T47D (cell line): ENCODE data around the gene WDR90.

Experiments used
- DNase-seq, 2 experiments: peaks; one replicate each; pipeline versions ENCODE4 v3.0.0 to v3.0.0-alpha.2; 2011 to 2012; ENCODE audit warnings: low read depth in 1 of 2, low spot score in 1 of 2
- JUND ChIP-seq: IDR thresholded peaks from 2 replicates; pipeline ENCODE4 v1.6.1; 2012; ENCODE audit warnings: low read depth
- in situ Hi-C: cut with HindIII; loops from 2 replicates; pipeline ENCODE4 v1.10.0; 2016; ENCODE audit warnings: low sequenced_read_pairs, low pct_unique_long_range_greater_than_20kb

The WDR90 gene

DNA sequence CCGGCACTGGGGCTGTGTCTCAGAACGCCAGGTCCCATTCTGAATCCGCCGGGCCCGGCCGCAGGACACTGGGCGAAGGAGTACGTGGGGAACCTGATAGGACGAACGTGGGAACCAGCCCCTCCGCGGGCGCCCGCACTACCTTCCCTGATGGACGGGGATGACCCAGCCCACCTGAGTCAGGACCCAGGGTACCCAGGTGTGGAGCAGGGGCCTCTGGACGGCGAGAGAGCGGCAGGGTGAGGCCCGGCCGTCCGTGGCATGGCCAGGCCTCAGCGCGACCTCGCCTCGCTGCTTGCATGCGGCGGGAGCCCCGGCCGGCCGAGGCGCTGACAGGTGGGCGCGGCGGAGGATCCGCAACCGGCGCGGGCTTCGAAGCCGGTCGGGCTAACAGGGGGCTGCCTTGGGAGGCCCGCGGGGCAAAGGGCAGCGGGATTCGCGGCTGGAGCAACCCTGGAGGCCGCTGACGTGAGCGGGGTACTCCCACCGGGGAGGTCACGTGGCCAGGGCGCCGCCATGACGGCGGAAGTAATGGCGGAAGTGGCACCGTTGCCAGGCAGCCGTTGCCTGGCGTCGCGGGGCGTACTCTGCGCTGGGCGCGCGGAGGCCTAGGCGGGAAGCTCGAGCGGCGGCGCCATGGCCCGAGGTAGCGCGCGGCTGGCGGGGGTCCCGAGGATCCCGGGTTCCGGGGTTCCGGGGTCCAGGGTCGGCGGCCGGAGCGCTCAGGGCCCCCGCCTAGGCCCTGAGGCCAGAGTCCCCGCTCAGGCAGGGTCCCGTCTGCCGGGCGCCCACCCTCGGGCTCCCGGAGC, at the start of gene WDR90:
TSS of gene WDR90 (plus strand) at position 585 of the 809 bp plus-strand sequence. CDS start at position 637, 52 bp downstream.
- no peak for TF ChIP-seq JUND
- peak; percentile 91 to 98 for DNase-seq
- in situ Hi-C loops = no loop called here

DNA sequence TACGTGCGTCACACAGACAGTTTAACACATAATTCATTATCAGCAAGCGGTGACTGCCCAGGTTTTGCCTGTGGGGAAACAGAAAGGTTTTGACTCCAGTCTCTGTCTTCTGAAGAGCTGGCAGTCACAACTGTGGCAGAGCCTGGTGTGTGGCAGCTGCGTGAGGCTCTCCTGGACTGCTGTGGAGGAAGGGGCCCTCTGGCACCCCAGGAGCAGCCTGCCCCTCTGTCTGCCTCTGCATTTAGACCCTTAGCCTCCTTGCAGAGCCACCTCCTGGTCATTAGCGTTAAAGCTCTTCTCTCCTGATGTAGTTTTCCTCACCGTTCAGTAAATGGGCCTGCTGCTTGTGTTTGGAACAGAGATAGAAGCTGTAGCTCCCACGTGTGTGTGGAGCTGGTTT, 48.4 kb upstream of the WDR90 start:
- no peak for DNase-seq
- in situ Hi-C loops = no loop called here
- TF ChIP-seq JUND = no peak

DNA sequence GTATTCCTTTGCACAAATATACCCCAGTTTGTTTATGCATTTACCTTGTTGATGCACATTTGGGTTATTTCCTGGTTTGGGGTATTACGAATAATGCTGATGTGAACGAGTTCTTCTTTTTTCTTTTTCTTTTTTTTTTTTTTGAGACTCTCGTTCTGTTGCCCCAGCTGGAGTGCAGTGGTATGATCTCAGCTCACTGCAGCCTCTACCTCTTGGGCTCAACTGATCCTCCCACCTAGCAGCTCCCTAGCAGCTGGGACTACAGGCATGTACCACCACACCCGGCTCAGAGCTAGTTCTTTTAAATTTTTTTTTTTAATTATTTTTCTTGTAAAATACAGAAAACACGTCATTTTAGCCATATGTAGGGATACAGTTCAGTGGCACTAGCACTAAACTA, 45.2 kb upstream of the WDR90 start:
- in situ Hi-C loops = no loop called here

DNA sequence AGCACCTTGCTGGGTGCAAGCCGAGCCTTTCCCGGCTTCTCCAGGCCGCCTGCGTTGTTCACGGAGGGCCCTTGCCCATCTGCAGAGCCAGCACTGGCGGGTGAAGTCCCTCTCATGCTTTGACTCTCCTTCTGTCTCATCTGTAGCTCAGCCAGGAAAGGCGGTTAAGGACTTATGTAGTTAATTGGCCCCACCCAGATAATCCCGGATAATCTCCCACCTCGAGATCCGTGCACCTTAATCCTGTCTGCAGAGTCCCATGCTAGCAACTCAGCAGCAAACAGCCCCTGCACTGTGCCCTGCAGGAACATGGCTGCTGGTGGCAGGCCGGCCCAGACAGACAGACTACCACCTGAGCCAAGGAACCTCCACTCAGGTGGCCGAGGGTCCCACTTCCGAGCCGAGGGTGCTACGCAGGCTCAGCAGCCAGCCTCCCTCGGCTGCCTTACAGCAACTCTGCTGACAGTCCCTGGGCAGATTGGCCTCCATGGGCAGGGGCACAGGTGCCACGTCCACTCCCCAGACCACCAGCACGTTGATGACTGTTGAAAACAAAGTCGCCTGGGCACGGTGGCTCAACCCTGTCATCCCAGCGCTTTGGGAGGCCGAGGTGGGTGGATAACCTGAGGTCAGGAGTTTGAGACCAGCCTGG, 42.4 kb upstream of the WDR90 start:
- TF ChIP-seq JUND = no peak
- in situ Hi-C loops = no loop called here

More for the DNA sequence above, 45.2 kb upstream of the WDR90 start:
- no peak for TF ChIP-seq JUND
- no peak for DNase-seq

GRCh38 chr16:608019-608418, 41.1 kb upstream of the WDR90 start:
- DNase-seq = no peak
- no peak for TF ChIP-seq JUND
- in situ Hi-C loops = no loop called here

More for the DNA sequence above, 42.4 kb upstream of the WDR90 start:
- DNase-seq = no peak

GRCh38 chr16:609316-609715, 39.8 kb upstream of the WDR90 start:
- no peak for TF ChIP-seq JUND
- DNase-seq = no peak
- in situ Hi-C loops = no loop called here

DNA sequence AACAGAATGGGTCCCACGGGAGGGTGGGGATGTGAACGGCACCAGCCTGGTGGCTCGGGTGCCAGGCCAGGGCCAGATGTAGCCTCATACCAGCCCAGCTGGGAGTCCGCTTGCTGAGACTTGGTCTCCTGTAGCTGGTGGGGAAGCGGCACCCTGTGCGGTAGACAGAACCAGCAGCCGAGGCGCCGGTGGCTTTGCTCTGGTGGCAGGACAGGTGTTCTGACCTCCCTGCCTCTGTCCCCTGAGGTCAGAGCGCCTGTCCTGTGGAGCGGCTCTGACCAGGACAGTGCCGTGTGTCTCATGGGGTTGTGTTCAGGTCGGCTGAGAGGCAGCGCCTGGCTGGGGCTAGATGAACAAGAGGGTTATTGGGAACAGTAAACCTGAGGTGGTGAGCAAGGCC, 39.2 kb upstream of the WDR90 start:
- DNase-seq = no peak
- no peak for TF ChIP-seq JUND
- in situ Hi-C loops = no loop called here

- DNase-seq = no peak
- in situ Hi-C loops = no loop called here
Observed at GRCh38 chr16:610513-611381, 38.4 kb upstream of the WDR90 start.

GRCh38 chr16:615122-615521, 34.0 kb upstream of the WDR90 start:
- TF ChIP-seq JUND = no peak
- DNase-seq = no peak
- in situ Hi-C loops = no loop called here

More at GRCh38 chr16:610513-611381, 38.4 kb upstream of the WDR90 start:
- no peak for TF ChIP-seq JUND

GRCh38 chr16:616733-617586, 32.2 kb upstream of the WDR90 start:
- in situ Hi-C loops = no loop called here
- DNase-seq = no peak
- TF ChIP-seq JUND = no peak

GRCh38 chr16:617855-618254, 31.3 kb upstream of the WDR90 start:
- in situ Hi-C loops = no loop called here
- no peak for TF ChIP-seq JUND
- no peak for DNase-seq
